Mesenteric fat pad (tissue), 1 donor: Measurements from ENCODE around the gene ZNF618. TPM values are rescaled to one million over a fixed set of nuclear protein-coding genes. Genes with fewer than 3 reads are reported as not detected.

Source experiments
- DNase-seq: peaks from one replicate; pipeline ENCODE4 v3.0.0-alpha.2; 2020; ENCODE audit warnings: low spot score
- total RNA-seq: library from RNA; stranded (reverse); fragmentation: NEBNext Ultra II Directional; extraction: Animal tissue kit (Norgen Biotek cat#: 25700); gene quantifications from one replicate; pipeline ENCODE4 v1.2.1, GENCODE V29; 2021
- donor health status: DM: yes; HTN: yes; CAD: no.

ZNF618 gene
- total RNA-seq, 1 donor from 2014 or later, result 8.2 TPM

DNA sequence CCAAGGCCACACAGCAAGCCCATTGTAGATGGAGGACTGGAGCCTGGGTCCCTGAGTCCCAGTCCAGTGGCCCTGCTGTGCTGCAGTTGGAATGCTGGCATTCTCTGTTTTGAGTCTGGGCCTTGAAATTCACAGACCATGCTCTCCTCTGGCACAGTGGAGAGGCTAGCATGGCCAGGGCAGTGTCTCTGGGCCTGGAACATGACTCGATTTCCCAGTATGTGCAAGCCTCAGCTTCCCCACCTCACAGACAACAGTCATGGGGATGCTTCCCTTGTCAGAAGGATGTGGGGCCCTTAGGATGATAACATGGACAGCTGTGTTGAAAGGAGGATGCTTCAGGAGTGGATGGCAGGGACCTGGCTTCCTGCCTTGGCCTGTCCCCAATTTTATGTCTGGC, 110.8 kb downstream of the ZNF618 start:
- DNase-seq, result no peak

DNA sequence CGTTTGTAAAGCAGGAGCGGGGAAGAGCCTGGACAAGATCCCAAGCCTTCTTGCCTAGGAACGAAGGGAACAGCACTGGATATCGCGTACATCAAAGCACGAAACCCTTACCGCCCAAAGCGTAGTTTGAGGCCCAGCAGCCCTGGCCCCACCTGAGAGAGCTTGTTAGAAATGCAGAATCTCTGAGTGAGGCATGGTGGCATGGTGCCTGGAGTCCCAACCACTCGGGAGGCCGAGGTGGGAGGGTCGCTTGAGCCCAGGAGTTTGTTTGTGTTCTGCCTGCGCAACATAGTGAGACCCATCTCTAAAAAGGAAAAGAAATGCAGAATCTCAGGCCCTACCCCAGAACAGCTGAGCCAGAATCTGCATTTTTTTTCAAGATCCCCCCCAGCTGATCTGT, 111.4 kb downstream of the ZNF618 start:
- DNase-seq, result no peak

DNA sequence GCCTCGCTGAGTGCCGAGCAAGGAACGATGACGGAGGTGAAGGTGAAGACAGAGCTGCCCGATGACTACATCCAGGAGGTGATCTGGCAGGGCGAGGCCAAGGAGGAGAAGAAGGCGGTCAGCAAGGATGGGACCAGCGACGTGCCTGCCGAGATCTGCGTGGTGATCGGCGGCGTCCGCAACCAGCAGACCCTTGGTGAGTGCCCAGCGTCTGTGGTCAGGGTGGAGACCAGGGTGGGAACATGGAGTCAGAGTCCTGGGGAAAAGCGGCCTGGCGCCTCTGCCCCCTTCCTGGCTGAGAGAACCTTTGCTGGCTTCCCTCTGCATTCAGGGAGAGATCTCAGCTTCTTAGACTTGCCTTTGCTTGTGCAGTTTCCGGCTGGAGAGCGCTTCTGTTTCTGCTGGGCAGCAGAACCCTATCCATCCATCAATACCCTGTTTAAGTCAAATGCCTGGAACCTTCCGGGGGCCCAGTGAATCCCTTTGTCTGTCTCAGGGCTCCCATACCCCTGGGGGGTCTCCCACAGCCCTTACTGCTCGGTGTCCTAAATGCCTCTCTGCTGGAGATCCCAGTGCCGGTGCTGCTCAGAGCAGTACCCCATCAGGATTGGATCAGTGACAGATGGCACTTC, 112.4 kb downstream of the ZNF618 start:
- DNase-seq, result peak; percentile 89

DNA sequence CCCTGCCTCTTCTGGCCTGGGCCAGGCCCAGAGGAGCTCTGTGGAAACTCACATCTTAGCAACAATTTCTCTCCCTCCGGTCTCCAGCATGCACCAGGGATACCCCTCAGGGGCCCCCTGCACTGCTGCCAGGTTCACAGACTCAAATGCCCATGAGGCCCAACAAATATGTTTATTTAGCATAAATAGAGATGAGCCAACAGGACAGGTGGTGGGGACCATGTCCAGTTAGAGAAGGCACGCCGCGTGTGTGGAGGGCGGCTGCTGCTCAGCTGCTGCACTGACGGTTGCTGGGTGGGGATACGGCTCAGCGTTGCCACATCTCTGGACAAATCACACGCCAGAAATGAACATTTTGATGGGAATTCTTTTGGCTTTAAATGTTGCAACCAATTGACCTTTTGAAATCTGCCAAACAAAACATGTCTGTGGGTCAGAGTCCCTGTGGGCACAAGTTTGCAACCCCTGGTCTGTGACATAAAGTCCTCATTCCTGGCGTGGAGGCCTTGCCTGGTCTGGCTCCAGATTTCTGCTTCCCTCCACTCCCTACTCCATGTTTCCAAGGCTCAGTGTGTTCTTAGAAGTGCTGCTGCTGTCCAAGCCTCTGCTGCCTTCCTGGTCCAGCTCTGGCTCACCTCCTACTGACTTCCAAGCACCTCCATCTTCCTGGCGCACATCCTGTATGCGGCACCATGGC, 113.1 kb downstream of the ZNF618 start:
- peak; percentile 88 for DNase-seq

GRCh38 chr9:113989714-113990569, 113.8 kb downstream of the ZNF618 start:
- DNase-seq, result peak; percentile 79

DNA sequence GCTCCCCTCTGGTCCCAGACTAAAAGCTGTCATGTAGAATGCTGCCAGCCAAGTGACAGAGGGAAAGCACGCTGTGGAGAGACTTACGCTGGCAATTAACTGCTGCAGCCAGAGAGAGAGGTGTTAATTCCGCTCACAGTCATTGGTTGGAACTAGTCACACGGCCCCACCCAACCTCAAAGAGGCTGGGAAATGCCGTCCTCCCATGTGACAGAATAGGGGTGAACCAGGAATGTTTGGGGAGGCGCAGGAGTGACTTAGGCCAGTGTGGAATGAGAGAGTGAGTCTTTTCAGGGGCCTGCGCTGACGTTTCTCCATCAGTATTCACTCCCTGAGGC, 114.4 kb downstream of the ZNF618 start:
- peak; percentile 16 for DNase-seq

- DNase-seq, result peak; percentile 78
Measured at GRCh38 chr9:113990975-113991471, 114.9 kb downstream of the ZNF618 start.

- DNase-seq, result peak; percentile 45
Measured at GRCh38 chr9:113991714-113992113, 115.6 kb downstream of the ZNF618 start.

DNA sequence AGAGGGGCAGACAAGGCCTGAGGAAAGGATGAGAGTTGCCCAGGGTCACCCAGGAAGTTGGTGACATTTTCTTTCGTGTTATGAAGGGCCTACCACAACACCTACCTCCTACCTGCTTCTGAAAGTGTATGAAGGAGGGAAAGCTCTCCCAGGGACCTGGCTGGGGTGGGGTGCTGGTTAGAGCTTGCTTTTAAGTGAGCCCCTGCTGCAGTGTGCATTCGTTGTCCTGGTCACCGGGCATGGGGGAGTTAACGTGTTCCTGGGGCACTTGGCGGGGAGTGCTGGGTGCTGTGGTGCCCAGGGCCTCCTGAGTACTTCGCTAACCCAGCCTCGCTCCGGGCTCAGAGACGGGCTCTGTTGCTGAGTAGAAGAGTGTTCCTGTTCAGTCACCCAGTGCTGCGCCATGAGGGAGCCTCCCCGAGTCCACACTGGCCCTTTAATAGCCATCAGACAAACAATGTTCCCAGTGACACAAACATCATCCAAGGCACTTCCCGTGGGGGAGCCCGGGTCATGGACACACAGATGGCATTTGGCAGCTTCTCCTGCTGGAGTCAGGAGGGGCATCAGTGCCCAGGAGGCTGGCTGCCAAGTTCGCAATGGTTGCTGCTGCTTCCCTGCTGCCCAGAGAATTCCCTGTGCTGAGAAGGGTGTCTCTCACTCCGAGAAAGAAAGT, 116.3 kb downstream of the ZNF618 start:
- peak; percentile 87 for DNase-seq

DNA sequence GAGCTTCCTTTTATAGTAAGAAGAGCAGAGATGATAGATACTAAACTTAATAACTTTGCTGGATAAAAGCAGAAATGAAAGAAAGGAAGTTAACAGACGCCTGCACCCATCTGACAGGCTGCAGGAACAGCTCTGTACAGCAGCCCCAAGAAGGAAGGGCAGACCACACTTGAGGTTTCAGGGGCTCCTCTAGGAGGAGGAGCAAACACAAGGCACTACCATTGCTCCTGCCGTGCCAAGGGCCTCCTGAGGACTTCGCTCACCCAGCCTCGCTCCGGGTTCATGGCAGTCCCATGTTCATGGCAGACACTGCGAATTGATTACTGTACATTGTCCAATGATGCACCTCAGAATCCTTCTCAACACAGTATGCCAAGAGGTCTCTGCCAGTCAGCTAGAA, 116.9 kb downstream of the ZNF618 start:
- peak; percentile 51 for DNase-seq

DNA sequence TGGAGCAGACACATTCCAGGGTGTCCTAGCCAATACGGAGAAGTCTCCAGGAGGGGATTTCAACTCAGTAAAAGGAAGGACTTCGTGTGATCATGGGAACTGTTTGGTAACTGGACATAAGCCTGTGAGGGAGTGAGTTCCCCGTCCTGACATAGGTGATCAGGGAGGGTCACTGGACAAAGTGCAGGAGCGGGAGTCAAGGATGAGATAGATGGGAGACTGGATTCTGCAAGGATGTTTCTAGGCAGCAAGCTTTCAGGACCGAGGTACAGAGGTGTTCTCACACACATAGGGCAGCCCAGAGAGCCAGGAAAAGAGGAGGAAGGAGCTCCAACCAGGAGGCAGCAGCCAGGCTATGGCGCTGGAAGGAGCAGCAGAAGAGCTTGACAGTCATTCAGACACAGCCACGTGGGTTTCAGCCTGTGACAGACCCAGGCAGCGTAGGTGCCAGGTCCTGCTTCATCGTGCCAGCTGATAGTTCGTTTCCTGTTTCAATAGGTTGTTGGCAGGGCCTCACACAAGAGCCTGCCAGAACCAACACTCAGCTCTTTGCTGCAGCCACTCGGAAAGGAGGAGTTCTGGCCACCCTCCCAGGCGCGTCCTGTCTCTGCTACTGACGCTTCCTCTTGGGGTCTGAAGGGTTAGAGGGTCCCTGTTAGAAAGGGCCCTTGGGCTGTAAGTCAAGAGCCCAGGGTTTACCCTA, 117.9 kb downstream of the ZNF618 start:
- DNase-seq, result peak; percentile 89

- no peak for DNase-seq
Measured at GRCh38 chr9:113995401-113995800, 119.3 kb downstream of the ZNF618 start.

DNA sequence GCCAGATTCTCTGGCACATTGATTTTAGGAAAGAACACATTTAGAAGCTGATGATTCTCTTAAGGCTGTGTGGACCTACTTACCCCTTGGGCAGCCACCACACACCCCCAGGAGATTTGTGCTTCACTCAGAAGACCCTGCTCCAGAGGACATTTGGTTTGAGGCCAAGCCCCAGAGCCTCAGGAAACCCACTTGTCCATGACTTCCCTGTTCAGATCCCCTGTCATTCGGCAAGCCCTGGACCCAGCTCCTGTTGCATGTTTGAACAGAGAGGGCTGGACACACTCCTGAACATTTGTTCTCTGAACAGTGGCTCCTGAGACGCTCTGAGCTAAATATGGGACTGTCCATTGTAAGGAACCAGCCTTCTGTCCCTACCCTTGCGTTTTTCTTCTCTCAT, 119.9 kb downstream of the ZNF618 start:
- DNase-seq, result peak; percentile 65

DNA sequence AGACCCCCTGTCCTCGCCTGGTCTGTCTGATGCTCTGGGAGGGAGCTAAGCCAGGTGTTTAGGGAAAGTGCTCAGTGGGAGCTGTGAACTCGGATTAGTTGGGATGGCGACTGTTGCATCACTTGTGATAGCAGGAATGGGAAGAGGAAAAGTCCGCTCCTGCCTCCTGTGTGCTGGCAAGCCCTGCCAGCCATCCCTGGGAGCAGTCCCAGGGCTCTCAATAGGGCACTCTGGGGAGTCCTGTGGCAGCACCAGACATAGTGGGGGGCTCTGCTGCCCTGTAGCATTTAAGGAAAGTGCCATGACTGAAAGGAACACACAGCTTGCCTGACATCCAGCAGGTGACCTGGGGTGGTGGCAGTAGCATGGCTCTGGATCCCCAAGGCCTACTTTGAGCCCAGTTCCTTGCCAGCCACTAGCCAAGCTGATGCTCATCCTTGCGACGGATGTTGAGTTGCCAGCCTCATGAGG, 120.5 kb downstream of the ZNF618 start:
- no peak for DNase-seq

DNA sequence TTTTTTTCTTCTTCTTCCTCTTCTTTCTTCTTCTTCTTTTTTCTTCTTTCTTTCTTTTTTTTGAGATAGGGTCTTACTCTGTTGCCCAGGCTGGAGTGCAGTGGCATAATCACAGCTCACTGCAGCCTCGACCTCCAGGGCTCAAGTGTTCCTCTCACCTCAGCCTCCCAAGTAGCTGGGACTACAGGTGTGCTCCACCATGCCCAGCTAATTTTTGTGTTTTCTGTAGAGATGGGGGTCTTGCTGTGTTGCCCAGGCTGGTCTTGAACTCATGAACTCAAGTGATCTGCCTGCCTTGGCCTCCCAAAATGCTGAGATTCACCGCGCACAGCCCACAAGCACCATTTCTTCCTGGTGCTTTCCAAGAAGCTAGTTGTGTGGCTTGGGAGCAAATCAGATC, 121.0 kb downstream of the ZNF618 start:
- DNase-seq, result peak; percentile 24

DNA sequence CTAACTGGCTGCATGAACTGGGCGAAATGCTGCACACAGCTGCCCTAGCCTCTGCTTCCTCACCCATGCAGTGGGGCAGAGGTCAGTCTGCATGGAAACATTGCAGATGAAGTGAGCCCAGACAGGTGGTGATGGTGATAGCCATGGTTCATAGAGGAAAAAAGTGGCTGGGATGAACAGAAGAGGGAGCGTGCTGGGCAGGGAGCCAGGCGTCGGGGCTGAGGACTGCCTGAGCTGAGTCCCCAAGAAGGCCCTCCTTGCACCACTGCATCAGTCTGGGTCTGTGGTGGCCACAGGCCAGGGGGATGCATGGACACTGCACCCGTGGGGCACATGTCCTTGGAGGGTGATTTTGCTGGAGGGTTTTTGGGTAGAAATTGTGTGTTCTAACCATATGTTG, 121.5 kb downstream of the ZNF618 start:
- peak; percentile 59 for DNase-seq

- DNase-seq, result peak; percentile 49
Measured at GRCh38 chr9:113998114-113998513, 122.0 kb downstream of the ZNF618 start.

DNA sequence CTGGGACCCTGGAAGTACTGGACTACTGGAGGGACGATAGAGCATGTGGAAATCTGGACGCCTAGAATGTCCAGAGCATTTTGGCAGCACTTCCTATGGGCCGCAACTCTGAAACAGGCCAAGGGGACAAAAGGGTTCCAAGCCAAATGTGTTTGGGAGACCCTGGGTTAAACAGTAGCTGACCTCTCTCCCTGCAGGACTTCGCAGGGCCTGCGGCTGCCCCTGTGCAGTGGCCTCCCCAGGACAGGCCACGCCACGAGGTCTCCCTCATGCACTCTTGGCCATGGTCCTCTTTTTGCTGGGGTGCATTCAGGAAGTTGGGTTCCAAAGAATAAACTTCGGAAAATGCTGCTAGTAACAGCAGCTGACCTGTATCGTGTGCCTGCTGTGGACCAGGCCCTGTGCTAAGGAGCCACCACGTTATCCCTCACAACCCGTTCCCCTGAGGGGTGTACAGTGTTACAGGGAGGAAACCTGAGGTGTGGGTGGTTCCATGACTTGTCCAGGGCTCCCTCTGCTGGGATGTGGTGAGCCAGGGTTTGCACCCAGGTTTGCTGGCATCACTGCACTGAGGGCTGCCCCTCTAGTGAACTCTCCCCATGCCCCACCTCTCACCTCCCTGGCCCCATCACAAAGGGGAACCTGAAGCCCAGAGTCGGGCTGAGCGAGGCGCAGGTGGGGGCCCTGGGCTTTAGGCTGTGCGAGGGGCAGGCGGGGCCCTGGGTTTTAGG, 122.6 kb downstream of the ZNF618 start:
- peak; percentile 55 for DNase-seq

GRCh38 chr9:113999256-114000062, 123.3 kb downstream of the ZNF618 start:
- peak; percentile 73 for DNase-seq
